GM21367 (cell line): ENCODE results near the gene AGPAT4.
"Not testable (repeated sequence)": the region's sequence is repeated elsewhere in the genome, so short reads cannot be mapped to it uniquely, and the experiment has no call there.

Experiments
- ATAC-seq: cut with Tn5 transposase; IDR thresholded peaks from one replicate; pipeline ENCODE4 v1.9.1; 2021; ENCODE audit not compliant: unreplicated experiment

AGPAT4 gene

DNA sequence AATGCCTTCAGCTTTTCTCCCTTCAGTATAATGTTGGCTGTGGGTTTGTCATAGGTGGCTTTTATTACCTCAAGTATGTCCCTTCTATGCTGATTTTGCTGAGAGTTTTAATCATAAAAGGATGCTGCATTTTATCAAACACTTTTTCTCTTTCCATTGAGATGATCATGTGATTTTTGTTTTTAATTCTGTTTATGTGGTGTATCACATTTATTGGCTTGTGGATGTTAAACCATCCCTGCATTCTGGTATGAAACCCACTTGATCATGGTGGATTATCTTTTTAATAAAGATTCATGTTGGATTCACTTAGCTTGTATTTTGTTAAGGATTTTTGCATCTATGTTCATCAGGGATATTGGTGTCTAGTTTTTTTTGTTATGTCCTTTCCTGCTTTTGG lies 150.5 kb downstream of the AGPAT4 start:
- ATAC-seq: not testable (repeated sequence)

DNA sequence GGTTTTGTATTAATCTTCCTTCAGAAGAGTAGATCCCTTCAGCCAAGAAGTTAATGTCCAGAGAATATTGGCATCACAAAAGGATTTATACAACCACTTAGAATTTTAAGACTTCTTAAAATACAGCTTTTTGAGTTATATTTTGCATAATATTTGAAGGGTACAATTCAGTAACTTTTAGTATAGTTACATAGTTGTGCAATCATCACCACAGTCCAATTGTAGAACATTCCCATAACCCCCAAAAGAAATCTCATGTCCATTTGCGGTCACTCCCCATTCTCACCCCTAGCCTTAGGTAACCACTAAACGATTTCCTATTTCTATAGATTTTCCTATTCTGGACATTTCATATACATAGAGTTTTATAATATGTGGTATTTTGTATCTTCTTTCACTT lies 155.9 kb downstream of the AGPAT4 start:
- no peak for ATAC-seq

DNA sequence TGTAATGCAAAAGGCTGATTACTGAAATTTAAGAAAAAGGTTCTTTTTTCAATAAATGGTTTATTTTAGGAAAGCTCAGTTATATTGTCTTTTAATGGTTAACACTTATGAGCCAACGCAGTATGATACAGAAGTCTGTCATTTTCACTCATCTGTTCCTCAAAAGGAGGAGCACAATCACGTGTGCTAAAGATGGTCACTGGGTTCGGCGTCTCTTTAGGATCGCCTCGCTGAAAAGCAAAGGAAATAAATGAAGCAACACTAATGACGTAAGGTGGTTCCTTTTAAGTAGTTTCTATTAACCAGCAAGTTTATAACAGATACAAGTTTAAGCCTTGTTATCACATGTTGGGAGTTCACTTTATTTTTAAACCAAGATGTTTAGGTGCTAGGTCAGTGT lies 156.6 kb downstream of the AGPAT4 start:
- no peak for ATAC-seq

DNA sequence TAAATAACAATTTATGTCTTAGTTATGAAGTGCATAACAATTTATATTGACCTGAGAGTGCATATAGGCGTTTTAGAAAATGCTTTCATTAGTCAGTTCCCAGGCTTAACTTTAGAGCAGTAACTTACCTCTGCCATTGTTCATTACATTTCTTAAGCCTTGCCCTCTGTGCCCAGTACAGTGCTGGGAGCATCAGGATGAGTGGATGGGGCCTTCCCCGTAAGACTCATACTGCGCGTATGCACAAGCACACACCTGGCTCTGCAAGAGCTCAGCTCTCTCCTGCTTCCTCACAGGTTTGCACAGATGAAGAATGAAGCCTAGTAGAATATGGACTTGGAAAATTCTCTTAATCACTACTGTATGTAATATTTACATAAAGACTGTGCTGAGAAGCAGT lies 157.3 kb downstream of the AGPAT4 start:
- ATAC-seq: no peak

DNA sequence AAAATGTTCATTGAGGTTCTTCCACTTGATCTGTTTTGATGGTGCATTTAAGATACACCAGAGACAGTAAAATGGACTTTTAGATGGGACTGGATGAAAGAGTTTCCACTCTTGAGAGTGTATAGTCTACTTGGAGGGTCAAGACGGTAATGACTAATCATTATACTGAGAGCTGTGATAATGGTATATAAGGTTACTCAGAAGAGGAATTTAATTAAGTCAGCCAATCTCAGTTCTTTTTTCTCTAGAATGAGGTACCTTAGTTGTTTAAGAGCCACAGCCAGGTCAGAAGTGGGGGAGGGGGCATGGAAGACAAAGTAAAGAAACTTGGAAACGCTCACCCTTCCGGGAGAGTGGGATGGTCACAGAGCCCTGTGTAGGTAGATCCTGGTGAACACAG lies 158.4 kb downstream of the AGPAT4 start:
- ATAC-seq: no peak

DNA sequence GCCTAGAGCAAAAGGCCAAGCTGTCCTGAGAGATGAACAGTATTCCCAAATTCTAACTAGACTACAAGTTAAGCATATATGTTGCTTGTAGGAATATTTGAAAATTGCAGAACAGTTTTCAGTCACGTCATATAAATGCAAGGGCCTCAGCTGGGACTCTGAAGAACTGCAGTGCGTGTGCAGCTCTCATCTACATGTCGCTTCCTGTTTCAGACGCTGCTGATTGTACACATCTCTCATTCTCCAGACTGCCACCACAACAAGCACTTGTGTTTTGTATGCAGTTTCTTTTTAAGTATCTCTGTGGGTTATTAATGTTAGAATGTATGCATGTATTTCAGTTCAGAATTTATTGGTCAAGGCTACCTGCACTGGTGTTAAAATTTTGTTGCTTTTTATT lies 162.6 kb downstream of the AGPAT4 start:
- ATAC-seq: no peak

DNA sequence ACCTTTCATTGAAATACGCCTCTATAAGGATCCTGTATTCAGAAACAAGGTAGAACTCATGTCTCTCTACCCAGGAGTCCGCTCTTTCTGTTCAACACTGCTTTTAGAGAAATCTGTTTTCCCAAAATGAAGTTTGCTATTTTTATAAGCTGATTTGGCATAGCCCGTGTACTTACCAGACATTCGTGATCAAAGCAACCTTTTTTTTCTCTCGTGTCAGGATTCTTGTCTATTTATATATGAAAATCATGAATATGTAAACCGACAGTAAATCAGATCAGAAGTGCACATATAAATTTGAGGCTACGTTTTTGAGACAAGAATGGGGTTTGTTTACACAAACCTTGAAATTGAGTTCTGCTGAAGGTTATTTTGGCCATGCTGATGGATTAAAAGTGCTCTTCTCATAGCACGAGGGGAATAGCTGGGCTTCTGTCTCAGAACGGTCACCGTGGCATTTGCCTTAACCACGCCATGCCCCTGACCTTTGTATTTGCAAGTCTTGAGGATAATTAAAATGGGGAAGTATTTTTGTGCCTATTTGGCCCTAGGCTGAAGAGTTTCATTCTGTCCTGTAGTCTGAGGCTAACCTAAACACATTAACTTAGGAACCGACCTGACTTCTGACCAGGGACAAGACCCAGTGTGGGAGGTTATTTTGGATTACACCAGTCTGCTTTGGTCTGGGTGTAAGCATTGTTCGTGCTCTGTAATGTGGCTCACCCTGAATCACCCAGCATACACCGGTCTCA lies 163.7 kb downstream of the AGPAT4 start:
- ATAC-seq: no peak

DNA sequence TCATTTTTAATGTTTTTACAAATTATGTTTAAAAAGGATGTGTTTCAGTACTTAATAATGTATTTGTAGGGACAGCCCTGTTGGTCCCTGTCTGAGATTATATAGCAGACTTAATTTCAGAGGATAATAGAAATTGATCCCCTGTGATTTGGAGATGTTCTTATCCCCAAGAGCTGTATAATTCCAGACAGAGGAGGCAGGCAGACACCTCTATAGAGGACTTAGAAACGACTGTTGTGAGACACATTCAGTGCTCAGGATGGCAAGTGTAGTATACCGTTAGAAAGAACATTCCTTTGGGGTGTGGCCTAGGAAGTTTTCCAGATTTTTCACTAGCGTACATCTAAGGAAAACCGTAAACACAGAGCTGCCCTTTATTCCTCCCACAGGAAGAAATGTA lies 164.5 kb downstream of the AGPAT4 start:
- no peak for ATAC-seq

DNA sequence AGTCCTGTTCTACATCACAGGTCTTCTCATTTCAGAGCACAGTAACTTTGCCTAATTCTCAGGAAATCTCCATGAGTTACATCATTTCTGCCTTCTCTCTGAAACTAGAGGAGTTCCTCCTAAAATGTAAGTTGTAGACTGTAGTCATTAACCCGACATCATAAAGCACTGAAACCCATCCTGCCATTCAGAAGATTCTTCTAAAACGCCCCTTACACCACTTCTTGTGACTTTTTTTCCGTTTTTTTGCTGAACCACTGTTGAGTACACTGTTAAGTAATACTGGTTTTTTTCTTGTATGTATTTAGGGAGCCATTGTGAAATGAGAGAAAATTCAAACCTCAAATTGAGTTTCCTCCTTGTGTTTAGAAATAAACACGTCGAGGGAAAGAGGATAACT lies 164.9 kb downstream of the AGPAT4 start:
- no peak for ATAC-seq

DNA sequence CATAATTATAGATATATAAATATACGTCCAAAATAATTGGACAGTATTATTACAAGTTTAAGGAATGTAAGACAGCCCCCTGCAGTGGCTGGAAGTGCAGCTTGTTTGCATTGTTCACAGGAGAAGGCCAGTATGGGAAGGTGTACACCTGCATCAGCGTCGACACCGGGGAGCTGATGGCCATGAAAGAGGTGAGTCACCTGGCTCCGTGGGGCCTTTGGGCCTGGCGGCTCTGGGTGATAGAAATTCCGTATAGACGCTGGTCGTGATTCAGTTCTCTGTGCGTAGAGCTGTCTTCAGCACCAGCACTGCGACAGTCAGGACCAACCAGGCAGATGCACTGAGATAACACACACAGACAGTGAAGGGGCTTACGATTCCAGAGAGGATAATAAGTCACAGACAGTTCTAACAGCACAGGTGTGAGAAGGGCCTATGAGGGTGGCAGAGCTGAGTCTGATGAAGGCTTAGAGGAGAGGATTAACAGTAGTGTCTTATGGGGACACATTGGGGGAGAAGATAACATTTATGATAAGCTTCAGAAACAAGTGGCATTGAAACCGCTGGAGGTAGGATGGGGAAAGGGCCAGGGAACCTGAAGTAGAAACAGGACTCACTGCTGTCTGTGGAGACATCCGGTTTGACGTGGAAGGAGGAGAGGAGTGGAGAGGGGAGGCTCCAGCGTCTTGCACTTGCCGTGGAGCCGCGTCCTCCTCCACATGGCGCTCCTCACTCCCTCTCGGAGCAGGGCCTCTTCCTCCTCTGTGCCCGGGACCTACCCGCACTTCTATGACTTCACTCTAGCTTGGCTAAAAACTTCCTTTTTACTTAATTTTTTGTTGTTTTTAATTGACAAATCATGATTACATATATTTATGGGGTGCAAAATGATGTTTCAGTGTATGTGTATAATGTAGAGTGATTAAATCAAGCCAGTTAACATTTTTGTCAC lies 165.8 kb downstream of the AGPAT4 start:
- no peak for ATAC-seq

DNA sequence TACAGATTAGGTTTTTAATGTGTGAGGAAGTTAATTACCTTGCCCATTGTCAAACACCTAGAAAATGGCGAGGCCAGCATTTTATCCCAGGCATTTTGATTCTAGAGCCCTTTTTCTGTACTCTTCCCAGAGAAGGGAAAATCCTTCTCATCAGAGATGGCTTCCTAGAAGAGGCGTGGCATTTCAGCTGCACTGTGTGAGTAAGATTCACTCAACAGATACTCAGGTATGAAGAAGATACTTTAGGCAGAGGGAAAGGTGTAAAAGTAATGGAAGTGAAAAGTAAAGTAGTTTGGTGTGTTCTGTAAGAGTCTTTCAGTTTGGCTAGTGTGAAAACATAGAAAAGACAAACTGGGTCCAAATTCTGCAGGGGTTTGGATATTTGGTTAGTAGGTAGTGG lies 168.5 kb downstream of the AGPAT4 start:
- no peak for ATAC-seq

DNA sequence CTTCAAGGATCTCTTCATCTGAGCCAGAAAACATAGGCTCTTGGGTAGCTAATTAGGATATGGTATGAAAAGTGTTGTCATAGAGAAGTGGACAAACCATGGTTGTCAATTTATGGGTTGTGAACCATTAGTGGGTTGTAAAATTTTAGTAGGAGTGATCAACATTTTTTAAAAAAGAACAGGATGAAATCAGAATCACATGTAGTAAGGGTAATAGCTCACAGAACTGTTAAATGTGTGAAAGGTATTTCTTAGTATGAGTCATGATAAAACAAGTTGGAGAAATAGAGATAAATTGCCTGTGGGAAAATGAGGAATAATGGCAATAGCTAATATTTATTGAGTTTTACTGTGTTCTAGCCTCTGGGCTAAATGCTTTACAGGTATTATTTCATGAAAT lies 168.9 kb downstream of the AGPAT4 start:
- no peak for ATAC-seq

DNA sequence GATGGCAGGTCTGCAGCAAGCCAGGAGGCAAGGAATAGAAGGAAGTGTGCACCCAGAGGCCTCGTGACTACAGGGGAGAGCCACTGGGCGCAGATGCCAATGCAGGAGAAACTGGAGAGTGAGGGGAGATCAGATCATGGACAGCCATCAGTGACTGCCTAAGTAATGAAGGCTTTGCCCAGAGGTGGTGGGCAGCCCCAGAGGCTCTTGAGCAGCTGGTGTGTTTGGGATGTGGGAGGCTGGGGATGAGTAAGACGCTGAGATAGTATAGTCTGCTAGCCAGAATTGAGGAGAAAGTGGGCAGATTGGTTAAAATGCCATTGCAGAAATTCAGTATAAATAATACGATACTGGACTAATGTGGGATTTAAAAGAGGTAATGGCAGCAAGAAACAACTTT lies 170.4 kb downstream of the AGPAT4 start:
- ATAC-seq: no peak

DNA sequence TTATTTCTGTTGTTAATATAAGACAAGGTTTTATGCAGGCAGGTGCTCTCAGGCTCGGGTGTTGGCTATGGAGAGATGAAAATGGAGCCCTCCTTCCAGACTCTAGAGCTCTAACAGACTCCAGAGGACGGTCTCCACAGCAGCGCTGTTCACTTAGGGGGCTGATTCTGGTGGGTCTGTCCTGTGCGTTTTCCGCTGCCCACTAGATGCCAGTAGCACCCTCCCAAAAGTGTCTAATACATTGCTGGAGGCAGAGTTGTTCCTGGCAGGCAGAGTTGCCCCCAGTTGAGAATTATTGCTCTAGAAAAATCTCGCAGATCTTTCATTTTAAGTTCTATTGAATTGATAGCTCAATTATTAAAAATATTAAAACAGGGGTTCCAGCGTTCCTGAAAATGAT lies 172.3 kb downstream of the AGPAT4 start:
- no peak for ATAC-seq

DNA sequence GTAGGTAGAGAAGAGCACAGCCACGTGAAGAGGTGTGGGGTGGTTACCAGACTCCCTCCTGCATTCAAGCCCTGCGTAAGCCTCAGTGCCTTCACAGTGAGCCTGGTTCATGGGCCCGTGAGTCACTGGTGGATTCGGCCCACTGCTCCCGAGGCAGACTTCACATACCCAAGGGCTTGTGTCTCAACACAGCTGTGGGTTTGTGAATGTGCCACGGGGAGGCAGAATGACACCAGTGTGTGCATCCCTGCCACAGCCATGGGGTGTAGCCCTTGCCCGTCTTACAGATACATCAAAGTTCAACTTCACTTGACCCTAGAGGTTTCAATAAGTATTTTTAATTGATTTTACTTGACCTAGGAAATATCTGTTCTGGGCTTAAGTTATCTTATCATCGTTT lies 173.8 kb downstream of the AGPAT4 start:
- no peak for ATAC-seq

DNA sequence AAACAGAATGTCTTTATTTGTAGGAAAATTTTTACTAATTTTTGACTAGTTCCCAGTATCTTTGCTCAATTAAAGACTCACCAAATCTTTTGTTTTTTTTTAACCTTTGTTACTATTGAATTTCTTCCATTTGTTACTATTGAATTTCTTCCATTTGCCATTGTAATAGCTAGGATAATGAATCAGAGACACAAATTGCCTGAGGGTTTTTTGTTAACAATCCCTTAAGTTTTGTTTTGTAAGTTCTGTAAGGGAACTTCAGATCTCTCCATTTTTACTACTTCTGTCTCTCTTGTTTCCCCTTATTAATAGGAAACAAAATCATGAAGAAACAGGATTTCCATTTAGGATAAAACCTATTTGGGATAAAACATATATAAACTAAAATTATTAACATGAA lies 177.9 kb downstream of the AGPAT4 start:
- no peak for ATAC-seq

DNA sequence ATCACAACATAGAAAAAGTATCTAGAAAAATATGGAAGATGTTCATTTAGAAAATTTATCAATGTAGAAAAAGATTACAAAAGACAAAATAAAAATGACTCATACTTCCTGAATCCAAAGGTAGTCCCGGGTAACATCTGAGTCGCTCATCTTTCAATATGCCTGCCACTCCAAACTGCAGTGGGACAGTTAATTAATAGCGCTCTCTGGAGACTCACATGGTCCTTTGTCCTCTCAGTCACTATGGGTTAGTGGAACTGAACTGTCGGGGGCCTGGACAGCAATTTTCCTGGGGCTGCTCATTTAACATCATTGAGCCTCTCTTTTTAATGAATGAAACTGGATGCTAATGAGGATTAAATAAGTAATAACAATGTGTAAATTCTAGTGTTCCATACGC lies 178.9 kb downstream of the AGPAT4 start:
- ATAC-seq: no peak

DNA sequence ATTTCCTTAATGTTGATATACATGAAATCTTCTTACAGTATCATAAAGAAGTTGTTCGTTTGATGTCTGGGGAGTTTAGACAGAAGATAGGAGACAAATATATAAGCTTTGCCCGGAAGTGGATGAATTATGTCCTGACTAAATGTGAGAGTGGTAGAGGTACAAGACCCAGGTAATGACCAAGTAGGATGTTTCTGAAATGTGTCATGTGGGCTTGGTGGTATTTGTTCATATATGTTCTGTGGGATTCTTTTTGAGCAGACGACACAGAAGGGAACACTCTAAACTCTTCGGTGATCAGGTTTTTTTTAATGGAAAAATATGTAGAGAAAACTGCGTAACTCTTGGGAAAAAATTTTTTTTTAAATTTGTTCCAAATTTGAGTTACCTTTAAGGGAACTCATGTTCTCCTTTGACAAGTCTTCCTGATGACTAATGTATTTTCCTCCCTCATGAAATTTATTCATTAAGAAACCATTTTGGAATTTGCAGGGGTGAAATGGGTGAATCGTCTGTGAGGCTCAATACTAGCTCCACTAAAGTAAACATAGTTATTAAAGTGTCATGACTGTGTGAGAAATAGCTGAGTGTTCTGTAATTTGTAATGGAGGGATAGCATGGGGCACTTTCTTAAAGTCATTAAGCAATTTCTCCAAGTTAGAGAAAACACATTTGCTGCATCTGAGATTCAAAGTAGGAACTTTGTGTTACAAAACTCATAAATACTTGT lies 181.7 kb downstream of the AGPAT4 start:
- ATAC-seq: no peak

DNA sequence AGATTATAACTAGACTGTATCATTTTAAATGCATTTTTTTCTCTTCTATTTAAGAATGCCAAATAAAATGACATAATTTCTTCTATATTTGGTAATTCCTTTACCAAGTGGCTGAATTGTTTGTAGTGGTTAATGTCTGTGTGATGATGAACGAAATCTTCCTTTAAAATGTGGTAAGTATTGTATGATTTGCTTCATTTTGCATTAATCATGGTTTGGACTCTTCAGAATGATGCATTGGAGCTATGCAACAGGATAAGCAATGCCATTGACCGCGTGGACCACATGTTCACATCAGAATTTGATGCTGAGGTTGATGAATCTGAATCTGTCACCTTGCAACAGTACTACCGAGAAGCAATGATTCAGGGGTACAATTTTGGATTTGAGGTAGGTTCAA lies 182.7 kb downstream of the AGPAT4 start:
- ATAC-seq: no peak

DNA sequence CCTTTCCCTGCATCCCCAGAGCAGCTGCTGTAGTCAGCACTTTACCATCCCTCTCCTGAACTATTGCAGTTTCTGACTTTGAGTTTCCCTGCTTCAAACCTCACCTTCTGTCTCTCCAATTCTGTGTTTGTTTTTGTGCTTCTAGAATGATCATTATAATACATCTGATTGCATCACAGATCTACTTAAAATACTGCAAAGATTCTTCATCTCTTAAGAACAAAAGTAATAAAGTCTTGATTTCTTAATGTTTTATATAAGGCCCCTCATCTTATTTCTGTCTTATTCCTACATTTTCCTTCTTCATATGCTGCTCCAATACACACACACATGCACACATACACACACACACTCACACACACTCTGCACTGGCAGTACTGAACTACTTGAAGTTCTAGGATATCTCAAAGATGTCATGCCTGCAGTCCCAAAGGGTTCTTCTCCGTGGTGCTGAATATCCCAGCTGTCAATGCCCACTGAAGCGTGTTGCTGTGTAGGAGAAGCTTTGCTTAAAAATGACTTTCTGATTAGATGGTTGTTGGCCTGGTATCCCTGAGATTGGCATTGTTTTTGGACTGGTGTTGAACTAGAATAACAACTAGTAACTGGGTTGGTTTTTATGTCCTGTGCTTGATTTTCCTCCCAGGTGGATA lies 185.1 kb downstream of the AGPAT4 start:
- ATAC-seq: no peak

DNA sequence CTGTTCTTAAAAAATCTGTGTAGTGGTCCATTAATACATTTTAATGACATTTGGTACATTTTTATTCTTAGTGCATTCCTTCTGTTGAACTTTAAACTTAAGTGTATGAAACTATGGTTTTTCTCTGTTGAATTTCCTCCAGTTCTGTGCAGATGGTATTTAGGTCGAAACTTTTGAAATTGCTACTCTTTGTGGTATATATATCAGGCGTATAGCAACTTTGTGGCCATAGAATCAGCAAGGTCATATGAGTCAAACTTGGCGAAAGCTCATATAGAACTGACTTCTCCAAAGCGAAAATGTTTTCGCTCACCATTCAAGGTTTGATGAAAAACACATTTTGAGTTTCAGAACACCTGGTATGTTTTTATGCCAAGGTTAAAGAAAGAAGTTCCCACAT lies 188.6 kb downstream of the AGPAT4 start:
- no peak for ATAC-seq
